T follicular helper cell (primary cell): Measurements from ENCODE around the gene CIRBP.
A peak's percentile ranks its signal among the peaks of the same experiment; 100 is the strongest.

Experiments used
- DNase-seq: peaks from one replicate; pipeline ENCODE4 v3.0.0-alpha.2; 2020; ENCODE audit warnings: low read depth

CIRBP gene

GRCh38 chr19:1267477-1268225 lies 1.5 kb upstream of the CIRBP start:
- DNase-seq: peak; percentile 55

- DNase-seq: no peak
Measured at GRCh38 chr19:1268226-1269064, 687 bp upstream of the CIRBP start.

- peak; percentile 80 for DNase-seq
Measured at GRCh38 chr19:1269478-1270212, 513 bp downstream of the CIRBP start.

- no peak for DNase-seq
Measured at GRCh38 chr19:1270213-1270853, 1.2 kb downstream of the CIRBP start.

- no peak for DNase-seq
Measured at GRCh38 chr19:1270854-1271527, 1.9 kb downstream of the CIRBP start.

GRCh38 chr19:1271528-1272422 lies 2.6 kb downstream of the CIRBP start:
- no peak for DNase-seq

GRCh38 chr19:1272423-1273262 lies 3.5 kb downstream of the CIRBP start:
- no peak for DNase-seq

- no peak for DNase-seq
Measured at GRCh38 chr19:1273263-1274041, 4.3 kb downstream of the CIRBP start.

GRCh38 chr19:1274081-1274851 lies 5.1 kb downstream of the CIRBP start:
- DNase-seq: no peak

- no peak for DNase-seq
Measured at GRCh38 chr19:1274852-1275259, 5.7 kb downstream of the CIRBP start.

- peak; percentile 97 for DNase-seq
Measured at GRCh38 chr19:1275260-1275975, 6.3 kb downstream of the CIRBP start, which contains the start of gene FAM174C. Gene FAM174C (plus strand): TSS chr19:1275530. CDS start chr19:1275550, 20 bp downstream.

- DNase-seq: no peak
Measured at GRCh38 chr19:1275976-1276627, 7.0 kb downstream of the CIRBP start.

- DNase-seq: no peak
Measured at GRCh38 chr19:1276628-1277022, 7.5 kb downstream of the CIRBP start.

- DNase-seq: no peak
Measured at GRCh38 chr19:1277061-1277460, 7.9 kb downstream of the CIRBP start.

- DNase-seq: no peak
Measured at GRCh38 chr19:1278074-1278473, 8.9 kb downstream of the CIRBP start.
